K562 (cell line): Measurements from ENCODE around the gene PRR30. TPM values are rescaled to one million over a fixed set of nuclear protein-coding genes. Genes with fewer than 3 reads are reported as not detected.

ENCODE experiments used
- CBX8 ChIP-seq: fragments of 200-600 bp; sonication (generic); IDR thresholded peaks from 2 replicates; pipeline ENCODE4 v1.6.1; 2012; ENCODE audit warnings: borderline replicate concordance, mixed run types, low read depth, mild to moderate bottlenecking, moderate library complexity, mixed read lengths, low read length, control low read depth, inconsistent platforms; ENCODE audit not compliant: poor library complexity, severe bottlenecking; ENCODE audit errors: extremely low read depth
- CREM ChIP-seq: IDR thresholded peaks from 2 replicates; pipeline ENCODE4 v1.6.1; 2014; ENCODE audit warnings: antibody characterized with exemption, low read depth
- KDM2B ChIP-seq: fragments of 250-450 bp; sonication (Bioruptor Pico); IDR thresholded peaks from 2 replicates; pipeline ENCODE4 v1.8.0; 2021; ENCODE audit warnings: mild to moderate bottlenecking, moderate library complexity
- NR2C2 ChIP-seq, 2 experiments: fragments of 200-800 bp in 1 of 2; sonication (Bioruptor generic) in 1 of 2; sonication (generic) in 1 of 2; formaldehyde crosslinking in 1 of 2; IDR thresholded peaks; 2 replicates each; pipeline versions ENCODE4 v1.6.1 to v1.8.0; 2016 to 2022; ENCODE audit warnings: mild to moderate bottlenecking in 1 of 2, missing compliant biosample characterization in 1 of 2, missing genetic modification characterization in 1 of 2, missing genetic modification reagents in 1 of 2
- PTRF ChIP-seq: fragments of 450-650 bp; IDR thresholded peaks from 2 replicates; pipeline ENCODE4 v1.6.1; 2016; ENCODE audit warnings: mild to moderate bottlenecking, missing genetic modification characterization, missing compliant biosample characterization
- SOX6 ChIP-seq: fragments of 450-650 bp; IDR thresholded peaks from 2 replicates; pipeline ENCODE4 v1.6.1; 2014; ENCODE audit warnings: mild to moderate bottlenecking
- ZNF23 ChIP-seq: fragments of 250-450 bp; sonication (Bioruptor Pico); IDR thresholded peaks from 2 replicates; pipeline ENCODE4 v1.4.0; 2020; ENCODE audit warnings: mild to moderate bottlenecking
- polyA plus RNA-seq, 8 experiments: library from polyadenylated mRNA; depleted of rRNA in 4 of 8; stranded (reverse) in 5 of 8; unstranded in 3 of 8; fragments of >200 nt; fragmentation: Nextera tagmentation in 2 of 8; fragmentation: Illumina TruSeq in 1 of 8; extraction: Ambion mirVana in 2 of 8; extraction: Trizol in 1 of 8; gene quantifications; 2 replicates each; pipeline versions ENCODE4 v1.2.1 to v1.2.3, GENCODE V29; 2011 to 2014; ENCODE audit warnings: inconsistent platforms in 1 of 8, missing spikeins in 1 of 8
- total RNA-seq, 7 experiments: library from RNA; depleted of rRNA in 6 of 7; stranded (reverse); fragments of >200 nt in 6 of 7; fragmentation: Illumina TruSeq in 2 of 7; extraction: Trizol in 2 of 7; gene quantifications; 2 replicates each; pipeline versions ENCODE4 v1.2.1 to v1.2.3, GENCODE V29; 2011 to 2021; ENCODE audit warnings: low replicate concordance in 1 of 7
- TF ChIP-seq, protein P1 (sequence below): fragments of 150-350 bp; IDR thresholded peaks from 2 replicates; pipeline ENCODE4 v1.6.1; 2014; ENCODE audit warnings: low read depth, mild to moderate bottlenecking, low read length, borderline replicate concordance
- TF ChIP-seq, protein P2 (sequence below): fragments of 450-650 bp; IDR thresholded peaks from 2 replicates; pipeline ENCODE4 v1.6.1; 2017; ENCODE audit warnings: antibody characterized with exemption, mild to moderate bottlenecking
- TF ChIP-seq, protein P3 (sequence below): sonication (generic); formaldehyde crosslinking; IDR thresholded peaks from 2 replicates; pipeline ENCODE4 v1.8.0; 2022; ENCODE audit warnings: missing genetic modification reagents, mild to moderate bottlenecking, moderate library complexity, borderline replicate concordance
- TF ChIP-seq, protein P4 (sequence below), 2 experiments: fragments of 450-650 bp; conservative IDR thresholded peaks; 2 replicates each; pipeline ENCODE4 v1.6.1; 2017; ENCODE audit warnings: mild to moderate bottlenecking in 2 of 2, moderate library complexity in 2 of 2
- TF ChIP-seq, protein P5 (sequence below), 2 experiments: fragments of 200-800 bp in 1 of 2; sonication (Bioruptor generic) in 1 of 2; sonication (generic) in 1 of 2; formaldehyde crosslinking in 1 of 2; IDR thresholded peaks in 1 of 2; conservative IDR thresholded peaks in 1 of 2; 2 replicates each; pipeline versions ENCODE4 v1.5.0 to v1.6.1; 2016 to 2020; ENCODE audit warnings: missing compliant biosample characterization in 1 of 2, missing genetic modification characterization in 1 of 2, missing genetic modification reagents in 1 of 2

PRR30 gene
- total and polyA plus RNA-seq, 9 of the 15 experiments (the other 6 are each of a cell fraction or from before 2014, with no cell fraction given), result not detected

DNA sequence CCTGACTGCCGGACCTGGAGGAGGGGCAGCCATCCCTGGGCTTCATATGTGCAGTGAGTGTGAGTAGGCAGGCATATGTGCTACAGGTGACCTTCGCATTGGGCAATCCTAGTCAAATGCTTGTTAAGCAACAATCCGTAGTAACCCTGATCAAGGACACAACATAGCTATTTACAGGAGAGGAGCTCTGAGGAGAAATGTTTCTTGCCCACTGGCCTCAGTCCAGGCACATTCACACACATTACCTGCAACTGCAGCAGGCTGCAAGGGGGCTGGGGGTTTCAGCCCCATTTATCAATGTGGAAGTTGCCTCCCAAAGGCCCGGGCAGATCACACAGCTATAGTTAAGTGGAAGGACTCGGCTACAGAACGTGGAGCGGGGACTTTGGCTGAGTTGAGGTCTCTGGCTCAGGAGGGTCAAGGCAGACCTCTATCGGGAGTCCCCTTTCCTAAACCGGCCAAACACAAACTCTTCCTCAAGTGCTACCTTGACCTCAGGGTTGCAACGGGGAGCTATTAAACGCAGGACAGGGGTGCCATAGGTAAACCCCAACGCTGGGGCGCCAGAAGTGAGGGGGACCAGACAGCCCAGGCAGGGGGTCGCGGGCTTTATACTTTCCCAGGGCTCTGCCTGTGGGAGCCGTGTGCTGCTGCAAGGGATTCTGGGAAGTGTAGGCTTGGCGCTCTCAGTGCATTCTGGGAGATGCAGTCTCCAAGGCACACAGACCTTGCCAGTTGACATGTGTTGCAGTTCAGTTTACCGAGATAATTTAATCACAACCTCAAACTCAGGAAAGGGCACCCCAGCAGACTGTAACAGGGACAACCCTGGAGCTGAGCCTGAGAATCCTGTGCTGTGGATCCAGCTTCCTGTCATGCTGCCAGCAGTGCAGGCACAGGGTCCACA lies 43.2 kb downstream of the PRR30 start (continued):
- TF ChIP-seq, protein P1, sequence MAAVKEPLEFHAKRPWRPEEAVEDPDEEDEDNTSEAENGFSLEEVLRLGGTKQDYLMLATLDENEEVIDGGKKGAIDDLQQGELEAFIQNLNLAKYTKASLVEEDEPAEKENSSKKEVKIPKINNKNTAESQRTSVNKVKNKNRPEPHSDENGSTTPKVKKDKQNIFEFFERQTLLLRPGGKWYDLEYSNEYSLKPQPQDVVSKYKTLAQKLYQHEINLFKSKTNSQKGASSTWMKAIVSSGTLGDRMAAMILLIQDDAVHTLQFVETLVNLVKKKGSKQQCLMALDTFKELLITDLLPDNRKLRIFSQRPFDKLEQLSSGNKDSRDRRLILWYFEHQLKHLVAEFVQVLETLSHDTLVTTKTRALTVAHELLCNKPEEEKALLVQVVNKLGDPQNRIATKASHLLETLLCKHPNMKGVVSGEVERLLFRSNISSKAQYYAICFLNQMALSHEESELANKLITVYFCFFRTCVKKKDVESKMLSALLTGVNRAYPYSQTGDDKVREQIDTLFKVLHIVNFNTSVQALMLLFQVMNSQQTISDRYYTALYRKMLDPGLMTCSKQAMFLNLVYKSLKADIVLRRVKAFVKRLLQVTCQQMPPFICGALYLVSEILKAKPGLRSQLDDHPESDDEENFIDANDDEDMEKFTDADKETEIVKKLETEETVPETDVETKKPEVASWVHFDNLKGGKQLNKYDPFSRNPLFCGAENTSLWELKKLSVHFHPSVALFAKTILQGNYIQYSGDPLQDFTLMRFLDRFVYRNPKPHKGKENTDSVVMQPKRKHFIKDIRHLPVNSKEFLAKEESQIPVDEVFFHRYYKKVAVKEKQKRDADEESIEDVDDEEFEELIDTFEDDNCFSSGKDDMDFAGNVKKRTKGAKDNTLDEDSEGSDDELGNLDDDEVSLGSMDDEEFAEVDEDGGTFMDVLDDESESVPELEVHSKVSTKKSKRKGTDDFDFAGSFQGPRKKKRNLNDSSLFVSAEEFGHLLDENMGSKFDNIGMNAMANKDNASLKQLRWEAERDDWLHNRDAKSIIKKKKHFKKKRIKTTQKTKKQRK, result no peak
- TF ChIP-seq, protein P2, sequence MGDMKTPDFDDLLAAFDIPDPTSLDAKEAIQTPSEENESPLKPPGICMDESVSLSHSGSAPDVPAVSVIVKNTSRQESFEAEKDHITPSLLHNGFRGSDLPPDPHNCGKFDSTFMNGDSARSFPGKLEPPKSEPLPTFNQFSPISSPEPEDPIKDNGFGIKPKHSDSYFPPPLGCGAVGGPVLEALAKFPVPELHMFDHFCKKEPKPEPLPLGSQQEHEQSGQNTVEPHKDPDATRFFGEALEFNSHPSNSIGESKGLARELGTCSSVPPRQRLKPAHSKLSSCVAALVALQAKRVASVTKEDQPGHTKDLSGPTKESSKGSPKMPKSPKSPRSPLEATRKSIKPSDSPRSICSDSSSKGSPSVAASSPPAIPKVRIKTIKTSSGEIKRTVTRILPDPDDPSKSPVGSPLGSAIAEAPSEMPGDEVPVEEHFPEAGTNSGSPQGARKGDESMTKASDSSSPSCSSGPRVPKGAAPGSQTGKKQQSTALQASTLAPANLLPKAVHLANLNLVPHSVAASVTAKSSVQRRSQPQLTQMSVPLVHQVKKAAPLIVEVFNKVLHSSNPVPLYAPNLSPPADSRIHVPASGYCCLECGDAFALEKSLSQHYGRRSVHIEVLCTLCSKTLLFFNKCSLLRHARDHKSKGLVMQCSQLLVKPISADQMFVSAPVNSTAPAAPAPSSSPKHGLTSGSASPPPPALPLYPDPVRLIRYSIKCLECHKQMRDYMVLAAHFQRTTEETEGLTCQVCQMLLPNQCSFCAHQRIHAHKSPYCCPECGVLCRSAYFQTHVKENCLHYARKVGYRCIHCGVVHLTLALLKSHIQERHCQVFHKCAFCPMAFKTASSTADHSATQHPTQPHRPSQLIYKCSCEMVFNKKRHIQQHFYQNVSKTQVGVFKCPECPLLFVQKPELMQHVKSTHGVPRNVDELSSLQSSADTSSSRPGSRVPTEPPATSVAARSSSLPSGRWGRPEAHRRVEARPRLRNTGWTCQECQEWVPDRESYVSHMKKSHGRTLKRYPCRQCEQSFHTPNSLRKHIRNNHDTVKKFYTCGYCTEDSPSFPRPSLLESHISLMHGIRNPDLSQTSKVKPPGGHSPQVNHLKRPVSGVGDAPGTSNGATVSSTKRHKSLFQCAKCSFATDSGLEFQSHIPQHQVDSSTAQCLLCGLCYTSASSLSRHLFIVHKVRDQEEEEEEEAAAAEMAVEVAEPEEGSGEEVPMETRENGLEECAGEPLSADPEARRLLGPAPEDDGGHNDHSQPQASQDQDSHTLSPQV, result peak; percentile 86
- TF ChIP-seq, protein P3, sequence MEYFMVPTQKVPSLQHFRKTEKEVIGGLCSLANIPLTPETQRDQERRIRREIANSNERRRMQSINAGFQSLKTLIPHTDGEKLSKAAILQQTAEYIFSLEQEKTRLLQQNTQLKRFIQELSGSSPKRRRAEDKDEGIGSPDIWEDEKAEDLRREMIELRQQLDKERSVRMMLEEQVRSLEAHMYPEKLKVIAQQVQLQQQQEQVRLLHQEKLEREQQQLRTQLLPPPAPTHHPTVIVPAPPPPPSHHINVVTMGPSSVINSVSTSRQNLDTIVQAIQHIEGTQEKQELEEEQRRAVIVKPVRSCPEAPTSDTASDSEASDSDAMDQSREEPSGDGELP, result peak; percentile 29; the same call in 1 of the 2 replicates
- no peak for TF ChIP-seq KDM2B (CRISPR knock-in tag)
- no peak for TF ChIP-seq SOX6
- TF ChIP-seq ZNF23, result no peak
- TF ChIP-seq, protein P4, sequence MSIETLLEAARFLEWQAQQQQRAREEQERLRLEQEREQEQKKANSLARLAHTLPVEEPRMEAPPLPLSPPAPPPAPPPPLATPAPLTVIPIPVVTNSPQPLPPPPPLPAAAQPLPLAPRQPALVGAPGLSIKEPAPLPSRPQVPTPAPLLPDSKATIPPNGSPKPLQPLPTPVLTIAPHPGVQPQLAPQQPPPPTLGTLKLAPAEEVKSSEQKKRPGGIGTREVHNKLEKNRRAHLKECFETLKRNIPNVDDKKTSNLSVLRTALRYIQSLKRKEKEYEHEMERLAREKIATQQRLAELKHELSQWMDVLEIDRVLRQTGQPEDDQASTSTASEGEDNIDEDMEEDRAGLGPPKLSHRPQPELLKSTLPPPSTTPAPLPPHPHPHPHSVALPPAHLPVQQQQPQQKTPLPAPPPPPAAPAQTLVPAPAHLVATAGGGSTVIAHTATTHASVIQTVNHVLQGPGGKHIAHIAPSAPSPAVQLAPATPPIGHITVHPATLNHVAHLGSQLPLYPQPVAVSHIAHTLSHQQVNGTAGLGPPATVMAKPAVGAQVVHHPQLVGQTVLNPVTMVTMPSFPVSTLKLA (conservative IDR thresholded peaks at IDR 0.05), result 0 out of 4 replicates have a peak, but pooled peaks of 1 of the 2 experiments have one; percentile 34
- TF ChIP-seq, protein P5, sequence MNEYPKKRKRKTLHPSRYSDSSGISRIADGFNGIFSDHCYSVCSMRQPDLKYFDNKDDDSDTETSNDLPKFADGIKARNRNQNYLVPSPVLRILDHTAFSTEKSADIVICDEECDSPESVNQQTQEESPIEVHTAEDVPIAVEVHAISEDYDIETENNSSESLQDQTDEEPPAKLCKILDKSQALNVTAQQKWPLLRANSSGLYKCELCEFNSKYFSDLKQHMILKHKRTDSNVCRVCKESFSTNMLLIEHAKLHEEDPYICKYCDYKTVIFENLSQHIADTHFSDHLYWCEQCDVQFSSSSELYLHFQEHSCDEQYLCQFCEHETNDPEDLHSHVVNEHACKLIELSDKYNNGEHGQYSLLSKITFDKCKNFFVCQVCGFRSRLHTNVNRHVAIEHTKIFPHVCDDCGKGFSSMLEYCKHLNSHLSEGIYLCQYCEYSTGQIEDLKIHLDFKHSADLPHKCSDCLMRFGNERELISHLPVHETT (CRISPR knock-in tag; conservative IDR thresholded peaks at IDR 0.05 in 1 of 2, IDR thresholded peaks at IDR 0.05 in 1 of 2), result 0 out of 4 replicates have a peak, but pooled peaks of 1 of the 2 experiments have one; percentile 26
- no peak for TF ChIP-seq NR2C2 (CRISPR knock-in tag; IDR thresholded peaks at IDR 0.05)
- 0 out of 2 replicates have a peak, but pooled peaks have one; percentile 16 for TF ChIP-seq NR2C2 (tag; IDR thresholded peaks at IDR 0.05)
- no peak for TF ChIP-seq PTRF (tag)
- peak; percentile 44 for TF ChIP-seq CREM
- TF ChIP-seq CBX8, result no peak
